NCI-H1436 (cell line): ENCODE measurements around the gene LIPT2.

Source experiments
- DNase-seq: peaks from one replicate; lab custom pipeline; 2025; lab: John Stamatoyannopoulos, UW

The LIPT2 gene

GRCh38 chr11:74494916-74495315, 1.4 kb upstream of the LIPT2 start:
- no peak for DNase-seq

- DNase-seq: peak; percentile 21
These were observed 487 bp upstream of the LIPT2 start for GRCh38 chr11:74493791-74494630.

- no peak for DNase-seq
These were observed 1.4 kb downstream of the LIPT2 start for GRCh38 chr11:74492084-74492483.

GRCh38 chr11:74490941-74491340, 2.6 kb downstream of the LIPT2 start:
- no peak for DNase-seq

GRCh38 chr11:74487875-74488274, 5.6 kb downstream of the LIPT2 start:
- DNase-seq: no peak

GRCh38 chr11:74485868-74486267, 7.7 kb downstream of the LIPT2 start:
- DNase-seq: no peak

- no peak for DNase-seq
These were observed 12.7 kb downstream of the LIPT2 start for GRCh38 chr11:74480688-74481417.

GRCh38 chr11:74479732-74480123, 13.8 kb downstream of the LIPT2 start:
- DNase-seq: no peak

- no peak for DNase-seq
These were observed 14.4 kb downstream of the LIPT2 start for GRCh38 chr11:74478877-74479731.

- DNase-seq: no peak
These were observed 17.0 kb downstream of the LIPT2 start for GRCh38 chr11:74476536-74476935.

- no peak for DNase-seq
These were observed 19.2 kb downstream of the LIPT2 start for GRCh38 chr11:74474316-74474715.

GRCh38 chr11:74473382-74474173, 19.9 kb downstream of the LIPT2 start:
- DNase-seq: no peak

GRCh38 chr11:74471668-74472429, 21.7 kb downstream of the LIPT2 start:
- no peak for DNase-seq

GRCh38 chr11:74471037-74471436, 22.5 kb downstream of the LIPT2 start:
- DNase-seq: no peak

GRCh38 chr11:74470526-74470925, 23.0 kb downstream of the LIPT2 start:
- no peak for DNase-seq

- no peak for DNase-seq
These were observed 24.6 kb downstream of the LIPT2 start for GRCh38 chr11:74468936-74469335.

GRCh38 chr11:74468521-74468920, 25.0 kb downstream of the LIPT2 start:
- no peak for DNase-seq

GRCh38 chr11:74468058-74468457, 25.5 kb downstream of the LIPT2 start:
- DNase-seq: no peak

- no peak for DNase-seq
These were observed 26.3 kb downstream of the LIPT2 start, which contains the start of gene KCNE3 for GRCh38 chr11:74466916-74467885. Gene KCNE3, minus strand, starts transcription at chr11:74467549. Its CDS starts 9,986 bp downstream, at chr11:74457563.
